H1 (cell line): ENCODE data around the gene CCDC24.

Experiments used
- BCL11A ChIP-seq, 2 experiments: IDR thresholded peaks; one replicate each; pipeline ENCODE4 v1.6.1; 2011; ENCODE audit warnings: low read depth in 2 of 2, low read length in 2 of 2, mild to moderate bottlenecking in 2 of 2
- CEBPB ChIP-seq: IDR thresholded peaks from 2 replicates; pipeline ENCODE4 v1.6.1; 2012; ENCODE audit warnings: low read depth, low read length
- EP300 ChIP-seq, 2 experiments: IDR thresholded peaks; 1 replicate in 1 of 2; 2 replicates in 1 of 2; pipeline ENCODE4 v1.6.1; 2011 to 2012; ENCODE audit warnings: low read depth in 2 of 2, low read length in 2 of 2, mild to moderate bottlenecking in 2 of 2, borderline replicate concordance in 1 of 2, inconsistent platforms in 1 of 2, moderate library complexity in 1 of 2
- GABPA ChIP-seq: IDR thresholded peaks from 2 replicates; pipeline ENCODE4 v1.6.1; 2011; ENCODE audit warnings: mild to moderate bottlenecking, low read length, moderate library complexity, borderline replicate concordance; ENCODE audit not compliant: insufficient read depth
- MAX ChIP-seq: IDR thresholded peaks from 2 replicates; pipeline ENCODE4 v1.6.1; 2012; ENCODE audit warnings: inconsistent platforms
- PHF8 ChIP-seq: fragments of 200-600 bp; sonication (generic); conservative IDR thresholded peaks from 2 replicates; pipeline ENCODE4 v1.7.1; 2012; ENCODE audit warnings: low read depth, mild to moderate bottlenecking, inconsistent platforms, low read length, moderate library complexity
- POLR2A ChIP-seq, 2 experiments: IDR thresholded peaks; 1 replicate in 1 of 2; 2 replicates in 1 of 2; pipeline ENCODE4 v1.6.1; 2011; ENCODE audit warnings: low read depth in 2 of 2, low read length in 2 of 2, mild to moderate bottlenecking in 2 of 2; ENCODE audit errors: control extremely low read depth in 1 of 2
- RAD21 ChIP-seq, 2 experiments: IDR thresholded peaks in 1 of 2; conservative IDR thresholded peaks in 1 of 2; 2 replicates each; pipeline ENCODE4 v1.6.1; 2011; ENCODE audit warnings: low read depth in 2 of 2, low read length in 2 of 2, improper control_type of control experiment in 1 of 2, inconsistent platforms in 1 of 2, mild to moderate bottlenecking in 1 of 2, moderate library complexity in 1 of 2
- RBBP5 ChIP-seq: IDR thresholded peaks from 2 replicates; pipeline ENCODE4 v1.7.1; 2012; ENCODE audit warnings: low read depth, mild to moderate bottlenecking, inconsistent platforms, low read length, moderate library complexity, borderline replicate concordance
- SP1 ChIP-seq: IDR thresholded peaks from 2 replicates; pipeline ENCODE4 v1.6.1; 2011; ENCODE audit warnings: low read depth, low read length
- TCF12 ChIP-seq: IDR thresholded peaks from 2 replicates; pipeline ENCODE4 v1.6.1; 2011; ENCODE audit warnings: low read depth, mild to moderate bottlenecking, low read length
- TF ChIP-seq, protein P1 (sequence below), 3 experiments: IDR thresholded peaks; 1 replicate in 2 of 3; 2 replicates in 1 of 3; pipeline versions ENCODE4 v1.5.1 to v1.6.1; 2011; ENCODE audit warnings: low read length in 3 of 3, mild to moderate bottlenecking in 3 of 3, inconsistent platforms in 2 of 3, low read depth in 1 of 3, moderate library complexity in 1 of 3; ENCODE audit not compliant: insufficient read depth in 1 of 3; ENCODE audit errors: control extremely low read depth in 1 of 3

- TF ChIP-seq POLR2A (IDR thresholded peaks at IDR 0.05; ENCODE audit: control extremely low read depth in 1 of 2, low read depth in 2 of 2, low read length in 2 of 2) (no peak), CEBPB (no peak), RAD21 (IDR thresholded peaks at IDR 0.05 in 1 of 2, conservative IDR thresholded peaks at IDR 0.05 in 1 of 2; ENCODE audit: low read depth in 2 of 2, low read length in 2 of 2) (no peak), PHF8 (no peak), BCL11A (IDR thresholded peaks at IDR 0.05; ENCODE audit: low read depth in 2 of 2, low read length in 2 of 2) (no peak), MAX (no peak), RBBP5 (no peak), GABPA (no peak), TCF12 (no peak), EP300 (IDR thresholded peaks at IDR 0.05; ENCODE audit: borderline replicate concordance in 1 of 2, low read depth in 2 of 2, low read length in 2 of 2) (no peak), SP1 (no peak)
- TF ChIP-seq, protein P1, sequence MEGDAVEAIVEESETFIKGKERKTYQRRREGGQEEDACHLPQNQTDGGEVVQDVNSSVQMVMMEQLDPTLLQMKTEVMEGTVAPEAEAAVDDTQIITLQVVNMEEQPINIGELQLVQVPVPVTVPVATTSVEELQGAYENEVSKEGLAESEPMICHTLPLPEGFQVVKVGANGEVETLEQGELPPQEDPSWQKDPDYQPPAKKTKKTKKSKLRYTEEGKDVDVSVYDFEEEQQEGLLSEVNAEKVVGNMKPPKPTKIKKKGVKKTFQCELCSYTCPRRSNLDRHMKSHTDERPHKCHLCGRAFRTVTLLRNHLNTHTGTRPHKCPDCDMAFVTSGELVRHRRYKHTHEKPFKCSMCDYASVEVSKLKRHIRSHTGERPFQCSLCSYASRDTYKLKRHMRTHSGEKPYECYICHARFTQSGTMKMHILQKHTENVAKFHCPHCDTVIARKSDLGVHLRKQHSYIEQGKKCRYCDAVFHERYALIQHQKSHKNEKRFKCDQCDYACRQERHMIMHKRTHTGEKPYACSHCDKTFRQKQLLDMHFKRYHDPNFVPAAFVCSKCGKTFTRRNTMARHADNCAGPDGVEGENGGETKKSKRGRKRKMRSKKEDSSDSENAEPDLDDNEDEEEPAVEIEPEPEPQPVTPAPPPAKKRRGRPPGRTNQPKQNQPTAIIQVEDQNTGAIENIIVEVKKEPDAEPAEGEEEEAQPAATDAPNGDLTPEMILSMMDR (IDR thresholded peaks at IDR 0.05; ENCODE audit: control extremely low read depth in 1 of 3, insufficient read depth in 1 of 3, low read depth in 1 of 3, low read length in 3 of 3), result no peak
These were observed 43.0 kb downstream of the CCDC24 start for GRCh38 chr1:44034423-44034822.
